HepG2 (cell line): Measurements from ENCODE around the gene C20orf202. TPM values are rescaled to one million over a fixed set of nuclear protein-coding genes. Genes with fewer than 3 reads are reported as not detected.

ENCODE experiments used
- ATAC-seq: fragments of 200-7000 bp; cut with Tn5 transposase; 3 replicates; pipeline ENCODE4 v1.9.1; 2020; ENCODE audit warnings: mild to moderate bottlenecking, moderate library complexity
- BruUV-seq: library from RNA; stranded (reverse); fragments of 400-500 nt; replicated peaks from 2 replicates; lab custom pipeline; 2021; lab: Mats Ljungman, UMichigan
- CTCF ChIA-PET: fragments of 300-600 bp; formaldehyde crosslinking; extraction: SDS; loops from one replicate; lab custom pipeline; 2021; ENCODE audit warnings: low total read pairs, inconsistent platforms, low intra/inter-chr PET ratio; lab: Yijun Ruan, JAX
- POLR2A ChIA-PET: fragments of 350-600 bp; sonication (Branson Sonifier 250); formaldehyde crosslinking; loops from one replicate; lab custom pipeline; 2020; ENCODE audit warnings: antibody characterized with exemption, inconsistent platforms; lab: Yijun Ruan, JAX
- DNase-seq: peaks from one replicate; pipeline ENCODE4 v3.0.0-alpha.2; 2015; ENCODE audit warnings: low spot score
- FAIRE-seq: peaks from 3 replicates; lab custom pipeline; 2011; peaks lifted over from hg19 to GRCh38; lab: Jason Lieb, UNC
- H2AFZ ChIP-seq: one replicate; pipeline ENCODE4 v1.6.1; 2011; ENCODE audit warnings: low read length, inconsistent platforms
- H3K27ac ChIP-seq: fragments of 300-600 bp; 3 replicates; pipeline ENCODE4 v1.8.0; 2011; ENCODE audit warnings: mixed run types, mild to moderate bottlenecking, mixed read lengths, low read length, inconsistent platforms; ENCODE audit not compliant: insufficient read depth; ENCODE audit errors: extremely low read length
- H3K27me3 ChIP-seq, 2 experiments: fragments of 200-600 bp in 1 of 2; 2 replicates in 1 of 2; 3 replicates in 1 of 2; pipeline versions ENCODE4 v1.6.0 to v1.8.0; 2011; ENCODE audit warnings: low read length in 2 of 2, mild to moderate bottlenecking in 2 of 2, moderate library complexity in 2 of 2, inconsistent platforms in 1 of 2; ENCODE audit not compliant: insufficient read depth in 2 of 2, control insufficient read depth in 1 of 2
- H3K36me3 ChIP-seq, 2 experiments: fragments of 200-600 bp in 1 of 2; replicated peaks in 1 of 2; 2 replicates in 1 of 2; 3 replicates in 1 of 2; pipeline versions ENCODE4 v1.5.1 to v1.8.0; 2011; ENCODE audit warnings: low read length in 2 of 2, inconsistent platforms in 1 of 2; ENCODE audit not compliant: insufficient read depth in 2 of 2, control insufficient read depth in 1 of 2
- H3K4me1 ChIP-seq: 2 replicates; pipeline ENCODE4 v1.5.1; 2012; ENCODE audit warnings: low read length, inconsistent platforms; ENCODE audit not compliant: insufficient read depth
- H3K4me2 ChIP-seq: 2 replicates; pipeline ENCODE4 v1.6.0; 2011; ENCODE audit warnings: low read depth, low read length, inconsistent platforms
- H3K4me3 ChIP-seq, 3 experiments: fragments of 200-600 bp in 1 of 3; sonication (generic), shearing (Covaris generic) in 1 of 3; replicated peaks in 1 of 3; 2 replicates each; pipeline ENCODE4 v1.5.1; 2011 to 2016; ENCODE audit warnings: low read length in 3 of 3, inconsistent platforms in 2 of 3, low read depth in 2 of 3, mild to moderate bottlenecking in 2 of 3, control low read depth in 1 of 3, mixed read lengths in 1 of 3; ENCODE audit not compliant: insufficient read depth in 1 of 3
- H3K79me2 ChIP-seq: one replicate; pipeline ENCODE4 v1.6.1; 2011; ENCODE audit warnings: low read length, inconsistent platforms; ENCODE audit not compliant: insufficient read depth
- H3K9ac ChIP-seq: 2 replicates; pipeline ENCODE4 v1.6.0; 2011; ENCODE audit warnings: mild to moderate bottlenecking, low read depth, low read length, inconsistent platforms; ENCODE audit not compliant: insufficient read depth
- H3K9me3 ChIP-seq: 2 replicates; pipeline ENCODE4 v1.5.1; 2012; ENCODE audit warnings: mild to moderate bottlenecking, low read length
- H4K20me1 ChIP-seq: 2 replicates; pipeline ENCODE4 v1.6.0; 2011; ENCODE audit warnings: inconsistent platforms, mild to moderate bottlenecking, low read length, moderate library complexity; ENCODE audit not compliant: insufficient read depth
- DNMT3B ChIP-seq: conservative IDR thresholded peaks from 2 replicates; pipeline ENCODE4 v1.6.1; 2016; ENCODE audit warnings: missing biosample characterization, control low read depth
- KLF15 ChIP-seq: sonication (generic); formaldehyde crosslinking; IDR thresholded peaks from 2 replicates; pipeline ENCODE4 v1.8.1; 2023; ENCODE audit warnings: borderline replicate concordance, mild to moderate bottlenecking, inconsistent platforms, missing genetic modification reagents, mixed read lengths
- MTA1 ChIP-seq: sonication (generic); formaldehyde crosslinking; IDR thresholded peaks from 2 replicates; pipeline ENCODE4 v1.4.0; 2020; ENCODE audit warnings: missing genetic modification reagents, mild to moderate bottlenecking, borderline replicate concordance
- PHF20 ChIP-seq: sonication (generic); formaldehyde crosslinking; IDR thresholded peaks from 2 replicates; pipeline ENCODE4 v1.5.0; 2020; ENCODE audit warnings: mild to moderate bottlenecking, missing genetic modification reagents
- RARG ChIP-seq: sonication (generic); formaldehyde crosslinking; IDR thresholded peaks from 2 replicates; pipeline ENCODE4 v1.4.0; 2020; ENCODE audit warnings: low read depth, mild to moderate bottlenecking, missing genetic modification reagents
- SRSF4 ChIP-seq: fragments of 200-400 bp; formaldehyde crosslinking; IDR thresholded peaks from one replicate; pipeline ENCODE4 v1.6.1; 2018; ENCODE audit warnings: mild to moderate bottlenecking, low read depth, low read length, moderate library complexity; ENCODE audit not compliant: poor library complexity, severe bottlenecking
- TEAD3 ChIP-seq: optimal IDR thresholded peaks from 2 replicates; pipeline ENCODE3; 2016; ENCODE audit warnings: borderline replicate concordance
- ZBTB21 ChIP-seq: sonication (generic); formaldehyde crosslinking; IDR thresholded peaks from 2 replicates; pipeline ENCODE4 v1.4.0; 2020; ENCODE audit warnings: missing genetic modification reagents
- ZBTB37 ChIP-seq: sonication (generic); formaldehyde crosslinking; IDR thresholded peaks from 2 replicates; pipeline ENCODE4 v1.4.0; 2020; ENCODE audit warnings: mild to moderate bottlenecking, missing genetic modification reagents
- ZNF224 ChIP-seq: sonication (generic); formaldehyde crosslinking; IDR thresholded peaks from 2 replicates; pipeline ENCODE4 v1.5.0; 2020; ENCODE audit warnings: mild to moderate bottlenecking, missing genetic modification reagents
- ZNF431 ChIP-seq: sonication (generic); formaldehyde crosslinking; IDR thresholded peaks from 2 replicates; pipeline ENCODE4 v1.9.0; 2022; ENCODE audit warnings: missing genetic modification reagents, low read depth, mild to moderate bottlenecking, borderline replicate concordance
- ZNF660 ChIP-seq: sonication (generic); formaldehyde crosslinking; IDR thresholded peaks from 2 replicates; pipeline ENCODE4 v1.5.1; 2020; ENCODE audit warnings: mild to moderate bottlenecking, low read depth, missing genetic modification reagents, borderline replicate concordance
- ZNF776 ChIP-seq: sonication (generic); formaldehyde crosslinking; IDR thresholded peaks from 2 replicates; pipeline ENCODE4 v1.4.0; 2020; ENCODE audit warnings: mild to moderate bottlenecking, missing genetic modification reagents
- WGBS: methylation state at CpG from one replicate; pipeline ENCODE4 v1.1.6; 2017; ENCODE audit warnings: low lambda C conversion rate; 5-methylcytosine and 5-hydroxymethylcytosine counted together
- in situ Hi-C: cut with HindIII; loops from 2 replicates; pipeline ENCODE4 v1.10.0; 2017; ENCODE audit warnings: low pct_unique_long_range_greater_than_20kb; ENCODE audit not compliant: extremely low pct_ligation_motif_present
- intact Hi-C: fragments of 100-400 bp; cut with micrococcal nuclease; formaldehyde crosslinking; loops from one replicate; pipeline ENCODE4 v1.10.0; 2022; ENCODE audit not compliant: unreplicated experiment
- polyA plus RNA-seq, 8 experiments: library from polyadenylated mRNA; depleted of rRNA in 3 of 8; stranded (reverse) in 7 of 8; unstranded in 1 of 8; fragments of >200 nt; fragmentation: Illumina TruSeq in 4 of 8; extraction: Trizol in 4 of 8; gene quantifications; 2 replicates each; pipeline versions ENCODE4 v1.2.1 to v1.2.3, GENCODE V29; 2011 to 2016; ENCODE audit warnings: low read depth in 4 of 8, missing spikeins in 1 of 8, mixed read lengths in 1 of 8; ENCODE audit not compliant: insufficient read depth in 1 of 8
- total RNA-seq, 5 experiments: library from RNA; depleted of rRNA; stranded (reverse); fragments of >200 nt; fragmentation: Illumina TruSeq; extraction: Trizol; gene quantifications; 2 replicates each; pipeline ENCODE4 v1.2.3, GENCODE V29; 2016; ENCODE audit warnings: low read depth in 1 of 5
- TF ChIP-seq, protein P1 (sequence below): sonication (generic); formaldehyde crosslinking; IDR thresholded peaks from 2 replicates; pipeline ENCODE4 v1.8.1; 2023; ENCODE audit warnings: mild to moderate bottlenecking, missing genetic modification reagents
- TF ChIP-seq, protein P2 (sequence below): sonication (generic); formaldehyde crosslinking; conservative IDR thresholded peaks from 2 replicates; pipeline ENCODE4 v1.8.0; 2022; ENCODE audit warnings: missing genetic modification reagents
- TF ChIP-seq, protein P3 (sequence below): sonication (generic); formaldehyde crosslinking; IDR thresholded peaks from 2 replicates; pipeline ENCODE4 v1.5.0; 2020; ENCODE audit warnings: missing genetic modification reagents

Gene C20orf202
- total and polyA plus RNA-seq, 2 of the 13 experiments (the other 11 are each of a cell fraction or from before 2014, with no cell fraction given) = 0.20 to 1.2 TPM

- TF ChIP-seq ZNF776 (CRISPR knock-in tag) (0 out of 2 replicates have a peak, but pooled peaks have one; percentile 4), MTA1 (CRISPR knock-in tag) (no peak; the same call in 1 of the 2 replicates), ZNF431 (CRISPR knock-in tag) (no peak), TEAD3 (no peak)
- TF ChIP-seq, protein P1, sequence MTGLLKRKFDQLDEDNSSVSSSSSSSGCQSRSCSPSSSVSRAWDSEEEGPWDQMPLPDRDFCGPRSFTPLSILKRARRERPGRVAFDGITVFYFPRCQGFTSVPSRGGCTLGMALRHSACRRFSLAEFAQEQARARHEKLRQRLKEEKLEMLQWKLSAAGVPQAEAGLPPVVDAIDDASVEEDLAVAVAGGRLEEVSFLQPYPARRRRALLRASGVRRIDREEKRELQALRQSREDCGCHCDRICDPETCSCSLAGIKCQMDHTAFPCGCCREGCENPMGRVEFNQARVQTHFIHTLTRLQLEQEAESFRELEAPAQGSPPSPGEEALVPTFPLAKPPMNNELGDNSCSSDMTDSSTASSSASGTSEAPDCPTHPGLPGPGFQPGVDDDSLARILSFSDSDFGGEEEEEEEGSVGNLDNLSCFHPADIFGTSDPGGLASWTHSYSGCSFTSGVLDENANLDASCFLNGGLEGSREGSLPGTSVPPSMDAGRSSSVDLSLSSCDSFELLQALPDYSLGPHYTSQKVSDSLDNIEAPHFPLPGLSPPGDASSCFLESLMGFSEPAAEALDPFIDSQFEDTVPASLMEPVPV (CRISPR knock-in tag) = peak; percentile 51; the same call in 1 of the 2 replicates
These were observed 31.7 kb upstream of the C20orf202 start (continued) for GRCh38 chr20:1171461-1172093.

GRCh38 chr20:1173698-1174097, 29.6 kb upstream of the C20orf202 start:
- H3K9me3 ChIP-seq = no peaks in the 10 kb centered on the region
- H3K4me3 ChIP-seq = no peak overlapping the region
- in situ Hi-C loops = no loop called here
- DNase-seq = no peak
- no peak overlapping the region for H3K9ac ChIP-seq
- ChIA-PET CTCF (no interaction called here), POLR2A (no interaction called here)
- H3K79me2 ChIP-seq = no peaks in the 10 kb centered on the region
- no peak for ATAC-seq
- intact Hi-C loops = no loop called here
- H3K27me3 ChIP-seq = no peaks in the 10 kb centered on the region
- no peak overlapping the region for H3K4me2 ChIP-seq
- 0 out of 2 replicates have a peak, but pooled peaks cover 7% of the 10 kb centered on the region for H3K4me1 ChIP-seq
- H2AFZ ChIP-seq = no peak overlapping the region
- BruUV-seq = no TSS peak
- FAIRE-seq = no peak
- H3K36me3 ChIP-seq = peaks cover 22 to 34% of the 10 kb centered on the region in 2 experiments
- 88% methylated on average over 4 of the region's 4 CpGs for WGBS
- H4K20me1 ChIP-seq = peaks cover 20% of the 10 kb centered on the region; the same call in 1 of the 2 replicates
- no peak overlapping the region for H3K27ac ChIP-seq
- TF ChIP-seq SRSF4 (no peak), ZNF224 (CRISPR knock-in tag) (no peak), PHF20 (CRISPR knock-in tag) (no peak), DNMT3B (CRISPR knock-in tag) (no peak), ZBTB21 (CRISPR knock-in tag) (no peak), KLF15 (no peak), RARG (CRISPR knock-in tag) (no peak), ZBTB37 (CRISPR knock-in tag) (no peak), ZNF660 (CRISPR knock-in tag) (no peak)
- TF ChIP-seq, protein P2, sequence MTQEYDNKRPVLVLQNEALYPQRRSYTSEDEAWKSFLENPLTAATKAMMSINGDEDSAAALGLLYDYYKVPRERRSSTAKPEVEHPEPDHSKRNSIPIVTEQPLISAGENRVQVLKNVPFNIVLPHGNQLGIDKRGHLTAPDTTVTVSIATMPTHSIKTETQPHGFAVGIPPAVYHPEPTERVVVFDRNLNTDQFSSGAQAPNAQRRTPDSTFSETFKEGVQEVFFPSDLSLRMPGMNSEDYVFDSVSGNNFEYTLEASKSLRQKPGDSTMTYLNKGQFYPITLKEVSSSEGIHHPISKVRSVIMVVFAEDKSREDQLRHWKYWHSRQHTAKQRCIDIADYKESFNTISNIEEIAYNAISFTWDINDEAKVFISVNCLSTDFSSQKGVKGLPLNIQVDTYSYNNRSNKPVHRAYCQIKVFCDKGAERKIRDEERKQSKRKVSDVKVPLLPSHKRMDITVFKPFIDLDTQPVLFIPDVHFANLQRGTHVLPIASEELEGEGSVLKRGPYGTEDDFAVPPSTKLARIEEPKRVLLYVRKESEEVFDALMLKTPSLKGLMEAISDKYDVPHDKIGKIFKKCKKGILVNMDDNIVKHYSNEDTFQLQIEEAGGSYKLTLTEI (CRISPR knock-in tag) = no peak
- TF ChIP-seq, protein P3, sequence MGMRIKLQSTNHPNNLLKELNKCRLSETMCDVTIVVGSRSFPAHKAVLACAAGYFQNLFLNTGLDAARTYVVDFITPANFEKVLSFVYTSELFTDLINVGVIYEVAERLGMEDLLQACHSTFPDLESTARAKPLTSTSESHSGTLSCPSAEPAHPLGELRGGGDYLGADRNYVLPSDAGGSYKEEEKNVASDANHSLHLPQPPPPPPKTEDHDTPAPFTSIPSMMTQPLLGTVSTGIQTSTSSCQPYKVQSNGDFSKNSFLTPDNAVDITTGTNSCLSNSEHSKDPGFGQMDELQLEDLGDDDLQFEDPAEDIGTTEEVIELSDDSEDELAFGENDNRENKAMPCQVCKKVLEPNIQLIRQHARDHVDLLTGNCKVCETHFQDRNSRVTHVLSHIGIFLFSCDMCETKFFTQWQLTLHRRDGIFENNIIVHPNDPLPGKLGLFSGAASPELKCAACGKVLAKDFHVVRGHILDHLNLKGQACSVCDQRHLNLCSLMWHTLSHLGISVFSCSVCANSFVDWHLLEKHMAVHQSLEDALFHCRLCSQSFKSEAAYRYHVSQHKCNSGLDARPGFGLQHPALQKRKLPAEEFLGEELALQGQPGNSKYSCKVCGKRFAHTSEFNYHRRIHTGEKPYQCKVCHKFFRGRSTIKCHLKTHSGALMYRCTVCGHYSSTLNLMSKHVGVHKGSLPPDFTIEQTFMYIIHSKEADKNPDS = no peak
